Fibroblast of lung (primary cell): ENCODE results near the gene WWOX.

Source experiments
- EZH2 ChIP-seq: IDR thresholded peaks from 2 replicates; pipeline ENCODE4 v1.5.1; 2012; ENCODE audit warnings: low read length, control low read depth, mild to moderate bottlenecking; ENCODE audit errors: missing control alignments
- TF ChIP-seq, protein P1 (sequence below), 2 donors: IDR thresholded peaks in 1 of 2; conservative IDR thresholded peaks in 1 of 2; 1 replicate in 1 of 2; 2 replicates in 1 of 2; pipeline ENCODE4 v1.5.1; 2011 to 2012; ENCODE audit warnings: low read length in 2 of 2, control low read depth in 1 of 2, inconsistent platforms in 1 of 2, low read depth in 1 of 2, mild to moderate bottlenecking in 1 of 2

DNA sequence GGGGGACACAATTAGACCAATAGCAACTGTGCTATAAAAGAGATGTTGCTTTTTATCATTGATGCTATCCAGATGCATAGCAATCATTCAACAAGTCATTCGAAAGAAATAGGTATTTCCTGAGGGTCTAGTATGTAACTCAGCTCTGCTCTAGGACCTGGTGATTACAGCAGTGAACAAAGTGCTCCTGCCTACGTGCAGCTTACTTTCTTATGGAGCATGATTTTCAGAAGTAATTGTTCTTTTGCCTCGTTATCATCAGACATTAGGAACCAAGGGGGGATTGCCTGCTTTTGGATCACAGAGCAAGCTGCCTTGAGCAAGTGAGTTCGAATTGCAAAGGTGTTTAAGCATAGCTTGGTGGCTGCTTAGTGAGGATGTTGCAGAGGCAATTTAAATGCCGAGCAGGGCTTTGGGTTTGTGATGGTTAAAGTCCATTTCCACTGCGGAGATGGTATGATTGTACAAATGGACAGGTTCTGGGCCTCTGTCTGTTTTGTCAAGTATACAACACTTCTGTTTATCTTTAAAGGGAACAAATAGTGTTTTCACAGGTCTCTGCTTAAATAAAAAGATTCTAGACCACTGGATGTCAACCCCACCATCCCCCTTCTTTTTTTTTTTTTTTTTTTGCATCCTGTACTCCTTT is 41.5 kb downstream of the WWOX start:
- TF ChIP-seq, protein P1, sequence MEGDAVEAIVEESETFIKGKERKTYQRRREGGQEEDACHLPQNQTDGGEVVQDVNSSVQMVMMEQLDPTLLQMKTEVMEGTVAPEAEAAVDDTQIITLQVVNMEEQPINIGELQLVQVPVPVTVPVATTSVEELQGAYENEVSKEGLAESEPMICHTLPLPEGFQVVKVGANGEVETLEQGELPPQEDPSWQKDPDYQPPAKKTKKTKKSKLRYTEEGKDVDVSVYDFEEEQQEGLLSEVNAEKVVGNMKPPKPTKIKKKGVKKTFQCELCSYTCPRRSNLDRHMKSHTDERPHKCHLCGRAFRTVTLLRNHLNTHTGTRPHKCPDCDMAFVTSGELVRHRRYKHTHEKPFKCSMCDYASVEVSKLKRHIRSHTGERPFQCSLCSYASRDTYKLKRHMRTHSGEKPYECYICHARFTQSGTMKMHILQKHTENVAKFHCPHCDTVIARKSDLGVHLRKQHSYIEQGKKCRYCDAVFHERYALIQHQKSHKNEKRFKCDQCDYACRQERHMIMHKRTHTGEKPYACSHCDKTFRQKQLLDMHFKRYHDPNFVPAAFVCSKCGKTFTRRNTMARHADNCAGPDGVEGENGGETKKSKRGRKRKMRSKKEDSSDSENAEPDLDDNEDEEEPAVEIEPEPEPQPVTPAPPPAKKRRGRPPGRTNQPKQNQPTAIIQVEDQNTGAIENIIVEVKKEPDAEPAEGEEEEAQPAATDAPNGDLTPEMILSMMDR (conservative IDR thresholded peaks at IDR 0.05 in 1 of 2, IDR thresholded peaks at IDR 0.05 in 1 of 2; ENCODE audit: low read depth in 1 of 2, low read length in 2 of 2), result no peak
- no peak for TF ChIP-seq EZH2
